ENCODE results near the gene PLCD3. TPM values are rescaled to one million over a fixed set of nuclear protein-coding genes. Genes with fewer than 3 reads are reported as not detected.

The PLCD3 gene
- total and polyA plus RNA-seq, 2 of the 8 experiments (the other 6 are each of a cell fraction or from before 2014, with no cell fraction given) = 26.5 to 48.1 TPM

DNA sequence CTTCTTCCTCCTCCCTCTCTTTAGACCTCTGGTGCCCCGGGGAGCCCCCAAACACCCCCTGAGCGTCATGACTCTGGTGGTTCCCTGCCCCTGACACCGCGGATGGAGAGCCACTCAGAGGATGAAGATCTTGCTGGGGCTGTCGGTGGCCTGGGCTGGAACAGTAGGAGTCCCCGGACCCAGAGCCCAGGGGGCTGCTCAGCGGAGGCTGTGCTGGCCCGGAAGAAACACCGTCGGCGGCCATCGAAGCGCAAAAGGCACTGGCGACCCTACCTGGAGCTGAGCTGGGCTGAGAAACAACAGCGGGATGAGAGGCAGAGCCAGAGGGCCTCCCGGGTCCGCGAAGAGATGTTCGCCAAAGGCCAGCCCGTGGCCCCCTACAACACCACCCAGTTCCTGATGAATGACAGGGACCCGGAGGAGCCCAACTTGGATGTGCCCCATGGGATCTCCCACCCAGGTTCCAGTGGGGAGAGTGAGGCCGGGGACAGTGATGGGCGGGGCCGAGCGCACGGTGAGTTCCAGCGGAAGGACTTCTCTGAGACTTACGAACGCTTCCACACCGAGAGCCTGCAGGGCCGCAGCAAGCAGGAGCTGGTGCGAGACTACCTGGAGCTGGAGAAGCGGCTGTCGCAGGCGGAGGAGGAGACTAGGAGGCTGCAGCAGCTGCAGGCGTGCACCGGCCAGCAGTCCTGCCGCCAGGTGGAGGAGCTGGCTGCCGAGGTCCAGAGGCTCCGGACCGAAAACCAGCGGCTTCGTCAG lies 36.9 kb upstream of the PLCD3 start:
- H3K27ac ChIP-seq (ENCODE audit: low read depth, low read length) = no peak overlapping the region
- H2AK5ac ChIP-seq (ENCODE audit: low read depth, low read length) = no peak overlapping the region
- H3K23me2 ChIP-seq (ENCODE audit: low read depth, low read length) = no peaks in the 10 kb centered on the region; the same call in 1 of the 2 replicates
- ChIA-PET POLR2A (ENCODE audit: partially characterized antibody) (interaction anchor here (1.2 to 26.8 kb wide), 5 partner anchors 9 to 28 kb away, joined by 5 to 1076 read pairs (median 7); partner anchors contain the start of genes HEXIM1 and HEXIM2), CTCF (ENCODE audit: partially characterized antibody) (interaction anchor here (0.5 to 10.0 kb wide), 8 partner anchors 10 to 332 kb away, joined by 4 to 103 read pairs (median 5); partner anchors contain the start of genes ACBD4 and HEXIM1)
- FAIRE-seq = no peak
- peaks cover 0 to 4% (median 2%) of the 10 kb centered on the region in 4 experiments; a peak in 1 of 8 replicates for H3K36me3 ChIP-seq (ENCODE audit: control insufficient read depth in 2 of 4, insufficient read depth in 4 of 4, low read length in 3 of 4)
- H2BK15ac ChIP-seq (ENCODE audit: low read length) = no peak overlapping the region
- H3K56ac ChIP-seq (replicated peaks; ENCODE audit: insufficient read length, low read depth, low read length) = no peak overlapping the region
- no peaks in the 10 kb centered on the region for H3K79me2 ChIP-seq (ENCODE audit: control insufficient read depth in 1 of 2, insufficient read depth in 2 of 2, low read length in 2 of 2)
- no peak overlapping the region for H3K18ac ChIP-seq (ENCODE audit: extremely low read depth, low read length)
- peak overlapping the region; percentile 73 for H4K91ac ChIP-seq (replicated peaks; ENCODE audit: insufficient read length, low read length)
- DNase-seq (ENCODE audit: low read depth in 1 of 2, low spot score in 2 of 2) = no peak
- no peak overlapping the region for H2BK5ac ChIP-seq (ENCODE audit: low read depth, low read length)
- no peak overlapping the region for H3K4me2 ChIP-seq (ENCODE audit: insufficient read depth in 1 of 2, low read depth in 2 of 2, low read length in 2 of 2)
- no peak overlapping the region for H2BK120ac ChIP-seq (replicated peaks; ENCODE audit: low read depth, low read length)
- H2BK12ac ChIP-seq (ENCODE audit: low read depth, low read length) = no peak overlapping the region
- H3K4ac ChIP-seq (replicated peaks; ENCODE audit: insufficient read length, low read depth, low read length) = no peak overlapping the region
- no peak overlapping the region for H2AFZ ChIP-seq (ENCODE audit: low read length)
- no peak overlapping the region for H3K9ac ChIP-seq (replicated peaks in 1 of 4; ENCODE audit: extremely low read depth in 1 of 4, low read depth in 3 of 4, low read length in 3 of 4)
- no peak overlapping the region for H3K23ac ChIP-seq (ENCODE audit: insufficient read length)
- no peaks in the 10 kb centered on the region for H3K9me3 ChIP-seq (ENCODE audit: insufficient read depth in 2 of 2, low read depth in 1 of 2, low read length in 1 of 2)
- peaks cover 5 to 29% (median 26%) of the 10 kb centered on the region in 4 experiments for H3K4me1 ChIP-seq (replicated peaks in 1 of 4; ENCODE audit: control insufficient read depth in 3 of 4, insufficient read depth in 4 of 4, low read length in 3 of 4)
- WGBS, 2 experiments (ENCODE audit: extremely low coverage in 1 of 2, insufficient coverage in 1 of 2, insufficient read length in 1 of 2, insufficient replicate concordance in 2 of 2, low coverage in 1 of 2, low lambda C conversion rate in 2 of 2, missing lambda C conversion rate in 1 of 2) = 95% methylated on average over 43 of the region's 43 CpGs; no CpG with 5 or more reads in 1 of the 2 experiments
- no peaks in the 10 kb centered on the region for H3K79me1 ChIP-seq (ENCODE audit: low read depth, low read length)
- no peaks in the 10 kb centered on the region for H3K27me3 ChIP-seq (replicated peaks in 1 of 4; ENCODE audit: control insufficient read depth in 3 of 4, extremely low read depth in 1 of 4, insufficient read depth in 3 of 4, low read length in 3 of 4)
- H2BK20ac ChIP-seq (ENCODE audit: low read length) = no peak overlapping the region
- TF ChIP-seq, protein P1, sequence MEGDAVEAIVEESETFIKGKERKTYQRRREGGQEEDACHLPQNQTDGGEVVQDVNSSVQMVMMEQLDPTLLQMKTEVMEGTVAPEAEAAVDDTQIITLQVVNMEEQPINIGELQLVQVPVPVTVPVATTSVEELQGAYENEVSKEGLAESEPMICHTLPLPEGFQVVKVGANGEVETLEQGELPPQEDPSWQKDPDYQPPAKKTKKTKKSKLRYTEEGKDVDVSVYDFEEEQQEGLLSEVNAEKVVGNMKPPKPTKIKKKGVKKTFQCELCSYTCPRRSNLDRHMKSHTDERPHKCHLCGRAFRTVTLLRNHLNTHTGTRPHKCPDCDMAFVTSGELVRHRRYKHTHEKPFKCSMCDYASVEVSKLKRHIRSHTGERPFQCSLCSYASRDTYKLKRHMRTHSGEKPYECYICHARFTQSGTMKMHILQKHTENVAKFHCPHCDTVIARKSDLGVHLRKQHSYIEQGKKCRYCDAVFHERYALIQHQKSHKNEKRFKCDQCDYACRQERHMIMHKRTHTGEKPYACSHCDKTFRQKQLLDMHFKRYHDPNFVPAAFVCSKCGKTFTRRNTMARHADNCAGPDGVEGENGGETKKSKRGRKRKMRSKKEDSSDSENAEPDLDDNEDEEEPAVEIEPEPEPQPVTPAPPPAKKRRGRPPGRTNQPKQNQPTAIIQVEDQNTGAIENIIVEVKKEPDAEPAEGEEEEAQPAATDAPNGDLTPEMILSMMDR (IDR thresholded peaks at IDR 0.05; ENCODE audit: control extremely low read depth in 1 of 3, insufficient read depth in 1 of 3, low read depth in 1 of 3, low read length in 3 of 3) = 0 out of 4 replicates have a peak, but pooled peaks of 1 of the 3 experiments have one; percentile 14
- TF ChIP-seq TBP (IDR thresholded peaks at IDR 0.05; ENCODE audit: low read depth, low read length) = no peak
- TF ChIP-seq NANOG (IDR thresholded peaks at IDR 0.05; ENCODE audit: insufficient read depth, low read depth, low read length, poor library complexity, severe bottlenecking) = no peak
- TF ChIP-seq RAD21 (IDR thresholded peaks at IDR 0.05 in 1 of 2, conservative IDR thresholded peaks at IDR 0.05 in 1 of 2; ENCODE audit: low read depth in 2 of 2, low read length in 2 of 2) = no peak
- TF ChIP-seq POU5F1 (IDR thresholded peaks at IDR 0.05; ENCODE audit: low read depth, low read length) = no peak
- TF ChIP-seq CBX8 (IDR thresholded peaks at IDR 0.05; ENCODE audit: borderline replicate concordance, low read depth, low read length) = no peak
- TF ChIP-seq SAP30 (IDR thresholded peaks at IDR 0.05; ENCODE audit: insufficient read depth, insufficient replicate concordance, low read length) = no peak
- H3K14ac ChIP-seq (ENCODE audit: insufficient read length) = no peak overlapping the region
- H4K8ac ChIP-seq (ENCODE audit: extremely low read depth, insufficient read depth, low read length) = no peak overlapping the region; the same call in 1 of the 2 replicates
- H4K5ac ChIP-seq (ENCODE audit: insufficient read length, low read depth, low read length) = no peak overlapping the region
- no peak overlapping the region for H3K4me3 ChIP-seq (ENCODE audit: extremely low read depth in 1 of 4, insufficient read depth in 2 of 4, low read depth in 3 of 4, low read length in 4 of 4)
- no peaks in the 10 kb centered on the region for H4K20me1 ChIP-seq (replicated peaks in 1 of 2; ENCODE audit: control insufficient read depth in 1 of 2, insufficient read depth in 2 of 2, low read length in 2 of 2)
